Stimulated activated naive CD4-positive, alpha-beta T cell (primary cell): ENCODE results near the gene BARHL2.
A peak's percentile ranks its signal among the peaks of the same experiment; 100 is the strongest.

Experiments
- DNase-seq, 6 experiments: peaks; one replicate each; lab custom pipeline; 2025; lab: John Stamatoyannopoulos, UW

The BARHL2 gene

DNA sequence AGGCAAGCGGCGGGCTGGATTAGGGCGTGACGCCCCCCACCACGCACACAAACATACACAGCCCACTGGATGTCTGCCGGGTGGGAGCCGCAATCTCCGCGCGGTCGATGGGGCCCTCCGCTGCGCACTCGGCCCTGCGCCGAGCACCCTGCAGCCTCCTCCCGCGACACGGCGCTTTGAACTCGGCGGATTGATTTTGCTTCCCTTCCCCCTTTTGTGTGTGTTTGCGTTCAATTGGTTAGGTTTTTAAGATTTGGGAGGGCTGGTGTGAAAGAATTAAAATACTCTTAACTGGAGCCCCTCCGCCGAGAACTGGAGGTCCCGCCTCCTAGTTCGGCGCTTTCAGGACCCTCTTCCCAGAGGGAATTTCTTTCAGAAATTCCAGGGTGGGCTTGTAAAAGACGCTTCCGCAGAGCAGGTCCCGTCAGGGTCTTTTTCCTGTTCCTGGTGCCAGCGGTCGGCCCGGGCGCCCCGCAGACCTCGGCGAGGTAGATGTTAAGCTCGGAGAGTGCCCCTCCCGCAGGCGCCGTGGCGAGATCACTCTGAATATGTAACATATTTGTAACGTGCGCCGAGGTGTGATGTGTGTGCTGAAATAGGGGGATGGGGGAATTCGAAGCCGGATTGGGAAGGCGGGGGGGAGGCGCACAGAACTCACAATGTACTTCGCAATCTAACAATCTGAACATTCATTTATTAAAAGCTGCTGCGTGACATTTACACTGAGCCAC, 8.0 kb upstream of the BARHL2 start:
- DNase-seq: peak in 1 of 6 experiments; percentile 8

DNA sequence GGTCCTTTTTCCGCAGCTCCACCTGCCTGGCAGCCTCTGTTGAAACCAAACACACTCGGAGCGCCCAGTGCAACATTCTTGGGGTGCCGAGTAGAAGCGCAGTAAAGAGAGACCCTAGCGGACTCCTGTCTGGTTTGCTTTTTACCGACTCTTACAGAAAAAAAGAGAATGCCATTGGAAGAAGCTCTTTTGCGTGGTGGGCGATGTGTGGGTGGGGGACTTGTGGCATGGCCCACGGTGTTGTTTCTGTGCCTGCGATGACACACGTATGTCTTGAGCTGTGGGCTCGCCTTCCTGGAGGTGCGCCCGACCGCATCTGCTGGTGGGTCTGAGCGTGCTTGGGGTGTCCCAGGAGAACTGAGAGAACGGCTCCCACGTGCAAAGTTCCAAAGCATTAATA, 7.3 kb upstream of the BARHL2 start:
- DNase-seq: peak in 1 of 6 experiments; percentile 8

- no peak for DNase-seq
Observed at GRCh38 chr1:90723590-90724108, 6.5 kb upstream of the BARHL2 start.

DNA sequence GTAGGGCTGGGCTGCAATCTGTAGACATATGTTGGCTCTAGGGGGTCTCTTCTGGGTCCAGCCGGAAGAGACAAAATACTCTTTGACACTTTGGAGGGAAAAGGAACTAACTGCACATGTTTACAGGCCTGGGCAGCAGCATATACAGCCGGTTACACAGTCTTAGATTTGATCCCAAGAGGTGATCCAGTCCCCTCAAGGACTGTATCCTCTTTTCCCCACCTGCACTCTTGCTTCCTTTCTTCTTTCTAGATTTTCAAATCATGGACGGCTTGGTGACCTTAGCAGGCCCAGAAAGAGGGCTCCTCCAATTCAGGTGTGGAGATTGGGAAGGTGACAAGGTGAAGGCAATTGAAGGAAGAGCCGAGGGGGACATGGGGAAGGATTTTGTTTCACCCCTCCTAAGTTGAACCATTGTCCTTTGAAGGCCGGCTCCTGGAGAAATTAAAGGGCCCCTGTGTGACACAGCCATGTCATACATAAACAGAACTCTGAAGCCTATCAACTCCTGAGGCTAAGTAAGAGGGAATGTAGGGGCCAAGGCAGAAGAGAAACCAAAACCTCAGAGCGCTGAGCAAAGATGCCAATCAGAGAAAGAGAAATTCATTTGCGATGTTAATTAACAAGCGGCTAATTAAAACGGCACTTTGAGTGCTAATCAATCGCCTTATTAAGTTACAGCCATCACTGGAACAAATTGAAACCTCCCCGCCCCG, 5.9 kb upstream of the BARHL2 start:
- DNase-seq: no peak

GRCh38 chr1:90721210-90722194, 4.4 kb upstream of the BARHL2 start:
- peak in 2 of 6 experiments; percentile 17 to 27 for DNase-seq

DNA sequence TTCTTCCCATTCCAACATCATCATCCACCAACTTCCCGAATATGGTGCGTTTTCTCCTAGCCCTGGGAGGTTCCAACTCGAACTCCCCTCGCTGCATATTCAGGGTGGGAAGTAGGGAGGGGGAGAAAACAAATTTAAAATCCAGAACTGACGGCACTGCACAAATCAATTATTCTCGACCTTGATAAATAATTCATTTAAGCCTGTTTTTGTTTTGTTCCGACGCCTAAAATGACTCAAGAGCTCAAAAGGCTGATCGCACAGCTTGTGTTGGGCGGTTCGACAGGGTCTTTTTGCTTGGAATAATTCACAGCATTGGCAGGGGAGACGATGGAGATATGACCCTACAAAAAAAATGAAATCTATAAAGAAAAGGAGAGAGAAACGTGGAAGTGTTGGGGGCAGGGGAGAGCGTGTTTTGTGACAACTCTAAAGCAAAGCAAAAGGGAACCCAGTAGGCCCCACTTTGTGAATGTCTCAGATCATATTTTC, 3.1 kb upstream of the BARHL2 start:
- peak in 1 of 6 experiments; percentile 8 for DNase-seq

DNA sequence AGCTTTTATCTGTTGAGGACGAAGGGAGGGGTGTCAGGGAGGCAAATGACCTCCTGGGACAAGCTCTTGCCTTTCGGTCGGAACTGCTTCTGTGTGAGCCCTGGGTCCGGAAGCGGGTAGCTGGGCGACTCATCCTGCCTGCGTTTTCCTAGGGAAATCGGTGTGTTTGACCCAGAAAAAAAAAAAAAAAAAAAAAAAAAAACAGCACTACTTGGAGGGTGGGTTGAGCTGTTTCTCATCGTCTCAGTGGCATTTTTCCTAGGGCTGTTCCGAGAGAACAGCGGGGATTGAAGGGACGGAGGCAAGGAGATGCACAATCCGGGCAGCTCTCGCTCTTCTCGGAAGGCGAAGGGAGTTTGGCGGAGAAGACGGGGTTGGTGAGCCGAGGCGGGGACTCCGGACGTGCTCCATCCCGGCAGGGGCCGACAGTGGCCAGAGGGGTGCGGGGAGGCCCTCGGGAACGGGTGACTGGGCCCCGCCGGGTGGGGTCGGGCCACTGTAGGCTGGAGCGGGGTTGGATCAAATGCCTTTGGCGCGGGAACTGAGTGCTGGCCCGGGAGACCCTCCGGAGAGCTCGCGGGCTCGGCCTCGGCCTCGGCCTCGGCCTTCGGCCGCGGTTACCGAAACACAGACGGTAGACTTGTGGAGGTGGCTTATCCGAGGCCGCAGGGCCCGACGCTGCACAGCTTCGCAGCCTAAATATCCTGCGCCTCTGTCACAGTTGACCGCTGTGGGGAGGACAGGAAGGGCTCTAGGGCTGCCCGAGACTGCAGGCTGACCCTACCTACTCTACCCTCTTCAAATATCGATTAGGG, 2.4 kb upstream of the BARHL2 start:
- DNase-seq: no peak

DNA sequence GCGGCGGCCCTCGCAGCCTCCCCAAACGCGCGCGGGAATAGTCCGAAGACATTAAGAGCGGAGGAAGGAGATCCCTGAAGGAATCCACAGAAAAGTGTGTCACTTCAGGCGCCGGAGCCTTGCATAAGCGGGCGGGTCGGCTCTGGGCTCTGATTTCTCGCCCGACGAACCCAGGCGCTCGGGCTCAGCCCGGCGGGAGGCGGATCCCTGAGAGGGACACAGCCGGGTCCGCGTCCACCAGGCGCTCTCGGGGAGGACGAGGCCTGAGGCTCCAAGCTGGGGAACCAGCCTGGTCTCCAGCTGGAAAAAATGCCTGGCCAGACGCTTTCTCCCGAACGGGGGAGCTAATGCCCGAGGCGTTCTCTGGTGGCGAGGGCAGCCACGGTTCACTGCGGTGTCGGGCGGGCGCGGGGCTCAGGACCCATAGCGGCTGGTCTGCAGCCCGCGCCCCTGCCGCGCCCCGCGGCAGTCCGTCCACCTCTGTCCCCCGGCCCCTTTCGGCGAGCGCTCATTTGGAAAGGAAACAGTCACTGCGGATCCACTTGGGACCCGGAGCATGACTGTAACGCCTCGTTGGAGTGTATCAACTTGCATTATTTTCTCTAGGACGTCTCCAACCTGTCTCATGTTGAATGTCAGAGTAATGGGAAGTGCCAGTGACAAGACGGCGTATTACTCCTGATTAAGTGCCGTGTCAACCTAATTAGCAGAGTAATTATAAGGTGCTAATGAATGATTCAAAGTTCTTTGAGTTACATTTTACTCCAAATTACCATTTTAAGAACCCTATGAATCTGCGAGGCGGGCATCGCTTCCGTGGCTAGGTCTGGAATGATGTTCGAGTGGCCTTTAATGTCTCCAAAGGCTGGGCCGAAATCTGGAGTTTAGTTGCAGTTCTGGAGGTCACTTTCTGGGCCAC, 1.6 kb upstream of the BARHL2 start:
- DNase-seq: peak in 1 of 6 experiments; percentile 18

GRCh38 chr1:90717665-90718410, 736 bp upstream of the BARHL2 start:
- peak in 1 of 6 experiments; percentile 15 for DNase-seq

GRCh38 chr1:90717356-90717664, 208 bp upstream of the BARHL2 start:
- DNase-seq: no peak

- DNase-seq: no peak
Observed at GRCh38 chr1:90716243-90716551, 905 bp downstream of the BARHL2 start.

DNA sequence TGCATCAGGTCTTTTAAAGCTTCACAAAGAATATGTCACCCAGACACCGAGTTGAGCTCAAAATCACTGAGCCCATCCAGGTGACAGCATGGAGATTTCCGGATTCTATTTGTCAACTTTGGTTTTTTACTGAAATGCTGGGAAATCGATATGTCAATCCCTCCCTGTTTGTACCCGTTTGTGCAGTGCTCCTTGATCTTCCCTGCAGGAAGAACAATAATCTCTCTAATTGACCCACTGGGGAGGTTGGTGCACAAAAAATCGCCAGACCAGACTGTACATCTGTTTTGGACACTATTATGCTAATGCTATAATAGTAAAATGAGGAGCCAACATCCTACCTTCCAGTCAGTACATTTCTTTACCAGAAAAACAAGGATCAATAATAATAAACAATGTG, 1.8 kb downstream of the BARHL2 start:
- DNase-seq: no peak

DNA sequence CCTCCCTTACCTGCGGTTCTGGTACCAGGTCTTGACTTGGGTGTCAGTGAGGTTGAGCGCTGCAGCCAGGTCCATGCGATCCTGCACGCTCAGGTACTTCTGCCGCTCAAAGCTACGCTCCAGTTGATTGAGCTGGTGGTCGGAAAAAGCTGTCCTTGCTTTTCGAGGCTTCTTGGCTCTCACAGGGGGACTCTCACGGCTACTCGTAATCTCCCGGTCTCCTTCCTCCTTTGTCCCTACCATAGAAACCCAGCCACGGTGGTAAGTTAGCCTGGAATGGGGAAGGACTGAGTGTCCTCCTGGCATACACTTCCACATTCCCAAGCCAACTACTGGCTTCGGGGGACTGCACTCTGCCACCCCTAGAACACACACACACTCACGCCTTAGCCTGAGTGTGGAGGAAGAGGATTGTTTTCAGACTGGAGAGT, 2.6 kb downstream of the BARHL2 start:
- DNase-seq: no peak

GRCh38 chr1:90713741-90714509, 3.2 kb downstream of the BARHL2 start:
- peak in 1 of 6 experiments; percentile 4 for DNase-seq

- DNase-seq: no peak
Observed at GRCh38 chr1:90712915-90713730, 4.0 kb downstream of the BARHL2 start.

GRCh38 chr1:90712153-90712856, 4.8 kb downstream of the BARHL2 start:
- no peak for DNase-seq

- DNase-seq: no peak
Observed at GRCh38 chr1:90711696-90712095, 5.4 kb downstream of the BARHL2 start.
